HG03432 (cell line): Measurements from ENCODE around the gene ZNF226.
A peak's percentile ranks its signal among the peaks of the same experiment; 100 is the strongest.
"Not testable (repeated sequence)": the region's sequence is repeated elsewhere in the genome, so short reads cannot be mapped to it uniquely, and the experiment has no call there.

ENCODE experiments used
- ATAC-seq: cut with Tn5 transposase; IDR thresholded peaks from one replicate; pipeline ENCODE4 v1.9.1; 2021; ENCODE audit warnings: mild to moderate bottlenecking, moderate library complexity; ENCODE audit not compliant: unreplicated experiment

ZNF226 gene

GRCh38 chr19:44164673-44165512, at the start of gene ZNF226:
ZNF226 (plus strand) TSS chr19:44165100; CDS start chr19:44170081, 4,981 bp downstream.
- ATAC-seq, result peak; percentile 89

- not testable (repeated sequence) for ATAC-seq
These were observed 43.7 kb upstream of the ZNF226 start for GRCh38 chr19:44121162-44121561.

GRCh38 chr19:44131955-44132354, 32.9 kb upstream of the ZNF226 start:
- ATAC-seq, result no peak

- peak; percentile 78 for ATAC-seq
These were observed 23.5 kb upstream of the ZNF226 start, which contains the start of gene ZNF234 for GRCh38 chr19:44141191-44142058. ZNF234 (plus strand) TSS chr19:44141554; CDS start chr19:44144633, 3,079 bp downstream.

- ATAC-seq, result no peak
These were observed 22.9 kb upstream of the ZNF226 start for GRCh38 chr19:44142059-44142433.

GRCh38 chr19:44149776-44150175, 15.1 kb upstream of the ZNF226 start:
- no peak for ATAC-seq

GRCh38 chr19:44151491-44151890, 13.4 kb upstream of the ZNF226 start:
- no peak for ATAC-seq

GRCh38 chr19:44156475-44156874, 8.4 kb upstream of the ZNF226 start:
- ATAC-seq, result no peak

- ATAC-seq, result no peak
These were observed 1.1 kb upstream of the ZNF226 start for GRCh38 chr19:44163789-44164188.

- no peak for ATAC-seq
These were observed 600 bp upstream of the ZNF226 start for GRCh38 chr19:44164327-44164672.

GRCh38 chr19:44170660-44171059, 5.8 kb downstream of the ZNF226 start:
- ATAC-seq, result not testable (repeated sequence)

- ATAC-seq, result no peak
These were observed 11.7 kb downstream of the ZNF226 start for GRCh38 chr19:44176590-44176989.

GRCh38 chr19:44180968-44181367, 16.1 kb downstream of the ZNF226 start:
- ATAC-seq, result no peak

GRCh38 chr19:44182145-44182544, 17.2 kb downstream of the ZNF226 start:
- no peak for ATAC-seq

- no peak for ATAC-seq
These were observed 25.1 kb downstream of the ZNF226 start for GRCh38 chr19:44190020-44190419.

- no peak for ATAC-seq
These were observed 27.2 kb downstream of the ZNF226 start for GRCh38 chr19:44192127-44192526.

- ATAC-seq, result no peak
These were observed 31.9 kb downstream of the ZNF226 start for GRCh38 chr19:44196772-44197171.

- ATAC-seq, result no peak
These were observed 37.6 kb downstream of the ZNF226 start for GRCh38 chr19:44202470-44202869.

- no peak for ATAC-seq
These were observed 38.1 kb downstream of the ZNF226 start for GRCh38 chr19:44202974-44203373.

GRCh38 chr19:44203877-44204276, 39.0 kb downstream of the ZNF226 start:
- ATAC-seq, result not testable (repeated sequence)

- ATAC-seq, result no peak
These were observed 39.9 kb downstream of the ZNF226 start for GRCh38 chr19:44204772-44205171.
